Measurements from ENCODE around the gene S100Z. TPM values are rescaled to one million over a fixed set of nuclear protein-coding genes. Genes with fewer than 3 reads are reported as not detected.

Gene S100Z
- total and polyA plus RNA-seq, 2 donors (not counting 1 experiment from before 2014, with no cell fraction given) = 1.0 to 2.4 TPM

GRCh38 chr5:76813982-76814562, 35.7 kb upstream of the S100Z start:
- no peak for ATAC-seq (ENCODE audit: low read depth)
- WGBS (ENCODE audit: insufficient coverage) = 80% methylated on average over 3 of the region's 4 CpGs
- Histone ChIP-seq H3K79me2 (ENCODE audit: control insufficient read depth, insufficient read depth, low read length) (no peaks in the 10 kb centered on the region), H3K4me2 (replicated peaks; ENCODE audit: low read depth, low read length, poor library complexity, severe bottlenecking) (no peak overlapping the region), H2AFZ (ENCODE audit: insufficient read depth, low read depth, low read length, poor library complexity, severe bottlenecking) (no peak overlapping the region), H3K27ac (ENCODE audit: low read length in 2 of 2) (no peak overlapping the region), H4K20me1 (ENCODE audit: control insufficient read depth, insufficient read depth, low read length, poor library complexity, severe bottlenecking) (no peaks in the 10 kb centered on the region), H3K36me3 (replicated peaks in 1 of 2; ENCODE audit: control extremely low read depth in 1 of 2, control insufficient read depth in 1 of 2, extremely low read depth in 1 of 2, insufficient read depth in 2 of 2, low read length in 1 of 2) (no peaks in the 10 kb centered on the region), H3K9ac (ENCODE audit: low read length) (no peak overlapping the region), H3K4me1 (ENCODE audit: control insufficient read depth in 2 of 2, insufficient read depth in 2 of 2, low read length in 2 of 2) (peaks cover 7 to 10% of the 10 kb centered on the region in 2 donors), H3K9me3 (ENCODE audit: control extremely low read depth in 1 of 3, control insufficient read depth in 2 of 3, insufficient read depth in 1 of 3, low read length in 2 of 3) (peaks cover 0 to 6% (median 0%) of the 10 kb centered on the region in 3 donors), H3K4me3 (ENCODE audit: control extremely low read depth in 1 of 5, extremely low read depth in 1 of 5, insufficient read depth in 1 of 5, low read depth in 2 of 5, low read length in 4 of 5) (no peak overlapping the region), H3K27me3 (replicated peaks in 1 of 4; ENCODE audit: control extremely low read depth in 1 of 4, control insufficient read depth in 3 of 4, insufficient read depth in 4 of 4, low read length in 3 of 4) (peaks cover 0 to 24% (median 5%) of the 10 kb centered on the region in 4 experiments)
- H3K27me3 Mint-ChIP-seq = peaks cover 35% of the 10 kb centered on the region
- POLR2A ChIA-PET = no interaction called here
- no peaks in the 10 kb centered on the region for H3K9me3 Mint-ChIP-seq (ENCODE audit: insufficient read depth)
- TF ChIP-seq CTCF (IDR thresholded peaks at IDR 0.05) (no peak), EZH2 (IDR thresholded peaks at IDR 0.05; ENCODE audit: borderline replicate concordance, insufficient read depth, low read depth, low read length, poor library complexity, severe bottlenecking) (no peak)
- DNase-seq = no peak
- H3K4me1 Mint-ChIP-seq = peaks cover 6% of the 10 kb centered on the region
- no peak overlapping the region for H3K27ac Mint-ChIP-seq
- CTCF ChIA-PET = no interaction called here
- H3K4me3 Mint-ChIP-seq = no peak overlapping the region
- intact Hi-C loops (cut with micrococcal nuclease) = no loop called here

- ChIA-PET CTCF (no interaction called here), POLR2A (no interaction called here)
- Histone ChIP-seq H3K4me3 (ENCODE audit: control extremely low read depth in 1 of 5, extremely low read depth in 1 of 5, insufficient read depth in 1 of 5, low read depth in 2 of 5, low read length in 4 of 5) (no peak overlapping the region), H3K4me2 (replicated peaks; ENCODE audit: low read depth, low read length, poor library complexity, severe bottlenecking) (no peak overlapping the region), H3K9me3 (ENCODE audit: control extremely low read depth in 1 of 3, control insufficient read depth in 2 of 3, insufficient read depth in 1 of 3, low read length in 2 of 3) (peaks cover 0 to 11% (median 0%) of the 10 kb centered on the region in 3 donors), H3K27me3 (replicated peaks in 1 of 4; ENCODE audit: control extremely low read depth in 1 of 4, control insufficient read depth in 3 of 4, insufficient read depth in 4 of 4, low read length in 3 of 4) (peaks cover 0 to 42% (median 14%) of the 10 kb centered on the region in 4 experiments), H3K79me2 (ENCODE audit: control insufficient read depth, insufficient read depth, low read length) (no peaks in the 10 kb centered on the region), H3K36me3 (replicated peaks in 1 of 2; ENCODE audit: control extremely low read depth in 1 of 2, control insufficient read depth in 1 of 2, extremely low read depth in 1 of 2, insufficient read depth in 2 of 2, low read length in 1 of 2) (no peaks in the 10 kb centered on the region), H3K27ac (ENCODE audit: low read length in 2 of 2) (no peak overlapping the region), H2AFZ (ENCODE audit: insufficient read depth, low read depth, low read length, poor library complexity, severe bottlenecking) (no peak overlapping the region), H4K20me1 (ENCODE audit: control insufficient read depth, insufficient read depth, low read length, poor library complexity, severe bottlenecking) (no peaks in the 10 kb centered on the region), H3K4me1 (ENCODE audit: control insufficient read depth in 2 of 2, insufficient read depth in 2 of 2, low read length in 2 of 2) (peaks cover 17 to 20% of the 10 kb centered on the region in 2 donors), H3K9ac (ENCODE audit: low read length) (no peak overlapping the region)
- H3K4me3 Mint-ChIP-seq = no peak overlapping the region
- no peak overlapping the region for H3K27ac Mint-ChIP-seq
- DNase-seq (no peak), ATAC-seq (ENCODE audit: low read depth) (no peak)
- intact Hi-C loops (cut with micrococcal nuclease) = no loop called here
- TF ChIP-seq EZH2 (IDR thresholded peaks at IDR 0.05; ENCODE audit: borderline replicate concordance, insufficient read depth, low read depth, low read length, poor library complexity, severe bottlenecking) (no peak), CTCF (IDR thresholded peaks at IDR 0.05) (no peak)
- 87% methylated on average over 2 of the region's 3 CpGs for WGBS (ENCODE audit: insufficient coverage)
- H3K9me3 Mint-ChIP-seq (ENCODE audit: insufficient read depth) = no peaks in the 10 kb centered on the region
- H3K4me1 Mint-ChIP-seq = peaks cover 14% of the 10 kb centered on the region
- H3K27me3 Mint-ChIP-seq = peaks cover 50% of the 10 kb centered on the region
Observed at GRCh38 chr5:76816110-76816831, 33.5 kb upstream of the S100Z start.
